Calu3 (cell line): ENCODE data around the gene KCNJ5. TPM values are rescaled to one million over a fixed set of nuclear protein-coding genes. Genes with fewer than 3 reads are reported as not detected.
"Not testable (repeated sequence)": the region's sequence is repeated elsewhere in the genome, so short reads cannot be mapped to it uniquely, and the experiment has no call there.

Experiments used
- BruUV-seq: library from RNA; stranded (reverse); fragments of 400-500 nt; replicated peaks from 2 replicates; lab custom pipeline; 2021; lab: Mats Ljungman, UMichigan
- CTCF ChIA-PET: fragments of 300-600 bp; sonication (Branson Sonifier 250); formaldehyde crosslinking; loops from one replicate; lab custom pipeline; 2022; ENCODE audit warnings: antibody characterized with exemption; lab: Charles Lee
- DNase-seq: peaks from one replicate; pipeline ENCODE4 v3.0.0; 2022
- H3K27ac Mint-ChIP-seq: one replicate; pipeline ENCODE4 v1.8.0; 2022; ENCODE audit warnings: mixed read lengths; ENCODE audit not compliant: unreplicated experiment
- H3K27me3 Mint-ChIP-seq: one replicate; pipeline ENCODE4 v1.8.0; 2022; ENCODE audit warnings: mixed read lengths; ENCODE audit not compliant: unreplicated experiment
- H3K36me3 Mint-ChIP-seq: one replicate; pipeline ENCODE4 v1.8.0; 2022; ENCODE audit warnings: mild to moderate bottlenecking, moderate library complexity, mixed read lengths; ENCODE audit not compliant: insufficient read depth, unreplicated experiment
- H3K4me1 Mint-ChIP-seq: one replicate; pipeline ENCODE4 v1.8.0; 2022; ENCODE audit warnings: mild to moderate bottlenecking, low read depth, mixed read lengths; ENCODE audit not compliant: unreplicated experiment
- H3K4me3 Mint-ChIP-seq: one replicate; pipeline ENCODE4 v1.8.0; 2022; ENCODE audit warnings: mild to moderate bottlenecking, low read depth, moderate library complexity, mixed read lengths; ENCODE audit not compliant: unreplicated experiment
- H3K9me3 Mint-ChIP-seq: one replicate; pipeline ENCODE4 v1.8.0; 2022; ENCODE audit warnings: low read depth, mixed read lengths; ENCODE audit not compliant: unreplicated experiment
- CTCF ChIP-seq: fragments of 200-600 bp; IDR thresholded peaks from one replicate; pipeline ENCODE4 v1.8.0; 2022; ENCODE audit warnings: antibody characterized with exemption; ENCODE audit not compliant: unreplicated experiment
- intact Hi-C: fragments of 100-400 bp; cut with micrococcal nuclease; formaldehyde crosslinking; loops from one replicate; pipeline ENCODE4 v1.10.0; 2022; ENCODE audit not compliant: unreplicated experiment
- total RNA-seq: library from RNA; stranded (reverse); gene quantifications from 2 replicates; pipeline ENCODE4 v1.2.3, GENCODE V29; 2022

KCNJ5 gene
- total RNA-seq, 1 experiment from 2014 or later: not detected

GRCh38 chr11:128916037-128916572, 24.9 kb downstream of the KCNJ5 start:
- Mint-ChIP-seq H3K27ac (no peak overlapping the region), H3K36me3 (no peaks in the 10 kb centered on the region), H3K27me3 (peaks cover 60% of the 10 kb centered on the region), H3K9me3 (peaks cover 5% of the 10 kb centered on the region), H3K4me3 (no peak overlapping the region), H3K4me1 (no peaks in the 10 kb centered on the region)
- CTCF ChIA-PET: no interaction called here
- intact Hi-C loops: no loop called here
- BruUV-seq: no TSS peak
- TF ChIP-seq CTCF: no peak
- no peak for DNase-seq

- Mint-ChIP-seq H3K27ac (no peak overlapping the region), H3K36me3 (no peaks in the 10 kb centered on the region), H3K4me1 (no peaks in the 10 kb centered on the region), H3K4me3 (no peak overlapping the region), H3K9me3 (peaks cover 5% of the 10 kb centered on the region), H3K27me3 (peaks cover 66% of the 10 kb centered on the region)
- intact Hi-C loops: no loop called here
- TF ChIP-seq CTCF: no peak
- no peak for DNase-seq
- BruUV-seq: no TSS peak
- CTCF ChIA-PET: no interaction called here
These were observed 25.5 kb downstream of the KCNJ5 start for GRCh38 chr11:128916681-128917080.

GRCh38 chr11:128917144-128917724, 26.1 kb downstream of the KCNJ5 start:
- peaks cover 5% of the 10 kb centered on the region for H3K9me3 Mint-ChIP-seq
- no peaks in the 10 kb centered on the region for H3K36me3 Mint-ChIP-seq
- no peak for DNase-seq
- CTCF ChIA-PET: no interaction called here
- peaks cover 68% of the 10 kb centered on the region for H3K27me3 Mint-ChIP-seq
- H3K27ac Mint-ChIP-seq: no peak overlapping the region
- no peak overlapping the region for H3K4me3 Mint-ChIP-seq
- no TSS peak for BruUV-seq
- TF ChIP-seq CTCF: no peak
- intact Hi-C loops: no loop called here
- no peaks in the 10 kb centered on the region for H3K4me1 Mint-ChIP-seq

DNA sequence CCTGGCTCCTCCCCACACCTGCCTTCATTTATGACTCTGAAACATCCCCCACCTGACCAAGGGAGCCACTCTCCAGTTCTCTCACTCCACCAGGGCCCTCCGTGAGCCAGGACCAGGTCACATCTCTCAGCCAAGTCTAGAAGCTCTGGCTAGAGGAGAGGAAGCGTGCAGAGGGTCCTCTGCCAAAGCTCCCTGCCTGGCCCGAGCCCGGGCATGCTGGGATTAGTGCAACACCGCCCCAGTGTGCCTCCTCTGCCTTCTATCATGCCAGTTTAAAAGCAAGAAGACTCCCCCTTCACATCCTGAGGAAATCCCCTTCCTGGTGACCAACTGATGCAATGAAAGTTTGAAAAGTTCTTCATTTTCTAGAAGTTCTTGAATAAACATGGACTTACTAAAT, 28.1 kb downstream of the KCNJ5 start:
- Mint-ChIP-seq H3K27ac (no peak overlapping the region), H3K4me1 (no peaks in the 10 kb centered on the region), H3K36me3 (no peaks in the 10 kb centered on the region), H3K4me3 (no peak overlapping the region), H3K27me3 (peaks cover 74% of the 10 kb centered on the region), H3K9me3 (peaks cover 5% of the 10 kb centered on the region)
- intact Hi-C loops: no loop called here
- CTCF ChIA-PET: no interaction called here
- no TSS peak for BruUV-seq
- TF ChIP-seq CTCF: no peak
- DNase-seq: no peak

GRCh38 chr11:128919635-128920034, 28.5 kb downstream of the KCNJ5 start:
- H3K9me3 Mint-ChIP-seq, DNase-seq, H3K4me1 Mint-ChIP-seq, H3K36me3 Mint-ChIP-seq, intact Hi-C loops, H3K27ac Mint-ChIP-seq, BruUV-seq, H3K4me3 Mint-ChIP-seq: not testable (repeated sequence)
- peaks cover 78% of the 10 kb centered on the region for H3K27me3 Mint-ChIP-seq
- CTCF ChIA-PET: interaction anchor here (1.4 kb wide), 1 partner anchor 14 kb away, joined by 6 read pairs; no protein-coding TSS in a partner anchor
